Neural cell (in vitro differentiated cells): Measurements from ENCODE around the gene SPN.

Source experiments
- EZH2 ChIP-seq: fragments of 200-600, 300-800 bp; shearing (Covaris generic), sonication (generic); IDR thresholded peaks from 2 replicates; pipeline ENCODE4 v1.6.1; 2014; ENCODE audit warnings: antibody characterized with exemption, low read length, borderline replicate concordance, mild to moderate bottlenecking; ENCODE audit not compliant: insufficient read depth, poor library complexity, severe bottlenecking
- RAD21 ChIP-seq: fragments of 450-650 bp; conservative IDR thresholded peaks from 2 replicates; pipeline ENCODE4 v1.6.1; 2014; ENCODE audit warnings: antibody characterized with exemption, mild to moderate bottlenecking, moderate library complexity
- SMC3 ChIP-seq: fragments of 450-650 bp; conservative IDR thresholded peaks from 2 replicates; pipeline ENCODE4 v1.6.1; 2014; ENCODE audit warnings: antibody characterized with exemption, mild to moderate bottlenecking, moderate library complexity; ENCODE audit not compliant: poor library complexity
- TAF1 ChIP-seq: IDR thresholded peaks from 2 replicates; pipeline ENCODE4 v1.6.1; 2012; ENCODE audit warnings: low read depth
- TF ChIP-seq, protein P1 (sequence below): fragments of 450-650 bp; IDR thresholded peaks from 2 replicates; pipeline ENCODE4 v1.5.1; 2014; ENCODE audit warnings: antibody characterized with exemption, mild to moderate bottlenecking, moderate library complexity; ENCODE audit not compliant: poor library complexity, severe bottlenecking
- TF ChIP-seq, protein P2 (sequence below): IDR thresholded peaks from 2 replicates; pipeline ENCODE4 v1.6.1; 2012; ENCODE audit warnings: borderline replicate concordance

GRCh38 chr16:29658705-29659104 is 4.3 kb upstream of the SPN start:
- TF ChIP-seq, protein P1, sequence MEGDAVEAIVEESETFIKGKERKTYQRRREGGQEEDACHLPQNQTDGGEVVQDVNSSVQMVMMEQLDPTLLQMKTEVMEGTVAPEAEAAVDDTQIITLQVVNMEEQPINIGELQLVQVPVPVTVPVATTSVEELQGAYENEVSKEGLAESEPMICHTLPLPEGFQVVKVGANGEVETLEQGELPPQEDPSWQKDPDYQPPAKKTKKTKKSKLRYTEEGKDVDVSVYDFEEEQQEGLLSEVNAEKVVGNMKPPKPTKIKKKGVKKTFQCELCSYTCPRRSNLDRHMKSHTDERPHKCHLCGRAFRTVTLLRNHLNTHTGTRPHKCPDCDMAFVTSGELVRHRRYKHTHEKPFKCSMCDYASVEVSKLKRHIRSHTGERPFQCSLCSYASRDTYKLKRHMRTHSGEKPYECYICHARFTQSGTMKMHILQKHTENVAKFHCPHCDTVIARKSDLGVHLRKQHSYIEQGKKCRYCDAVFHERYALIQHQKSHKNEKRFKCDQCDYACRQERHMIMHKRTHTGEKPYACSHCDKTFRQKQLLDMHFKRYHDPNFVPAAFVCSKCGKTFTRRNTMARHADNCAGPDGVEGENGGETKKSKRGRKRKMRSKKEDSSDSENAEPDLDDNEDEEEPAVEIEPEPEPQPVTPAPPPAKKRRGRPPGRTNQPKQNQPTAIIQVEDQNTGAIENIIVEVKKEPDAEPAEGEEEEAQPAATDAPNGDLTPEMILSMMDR: no peak
- TF ChIP-seq SMC3: no peak
- TF ChIP-seq, protein P2, sequence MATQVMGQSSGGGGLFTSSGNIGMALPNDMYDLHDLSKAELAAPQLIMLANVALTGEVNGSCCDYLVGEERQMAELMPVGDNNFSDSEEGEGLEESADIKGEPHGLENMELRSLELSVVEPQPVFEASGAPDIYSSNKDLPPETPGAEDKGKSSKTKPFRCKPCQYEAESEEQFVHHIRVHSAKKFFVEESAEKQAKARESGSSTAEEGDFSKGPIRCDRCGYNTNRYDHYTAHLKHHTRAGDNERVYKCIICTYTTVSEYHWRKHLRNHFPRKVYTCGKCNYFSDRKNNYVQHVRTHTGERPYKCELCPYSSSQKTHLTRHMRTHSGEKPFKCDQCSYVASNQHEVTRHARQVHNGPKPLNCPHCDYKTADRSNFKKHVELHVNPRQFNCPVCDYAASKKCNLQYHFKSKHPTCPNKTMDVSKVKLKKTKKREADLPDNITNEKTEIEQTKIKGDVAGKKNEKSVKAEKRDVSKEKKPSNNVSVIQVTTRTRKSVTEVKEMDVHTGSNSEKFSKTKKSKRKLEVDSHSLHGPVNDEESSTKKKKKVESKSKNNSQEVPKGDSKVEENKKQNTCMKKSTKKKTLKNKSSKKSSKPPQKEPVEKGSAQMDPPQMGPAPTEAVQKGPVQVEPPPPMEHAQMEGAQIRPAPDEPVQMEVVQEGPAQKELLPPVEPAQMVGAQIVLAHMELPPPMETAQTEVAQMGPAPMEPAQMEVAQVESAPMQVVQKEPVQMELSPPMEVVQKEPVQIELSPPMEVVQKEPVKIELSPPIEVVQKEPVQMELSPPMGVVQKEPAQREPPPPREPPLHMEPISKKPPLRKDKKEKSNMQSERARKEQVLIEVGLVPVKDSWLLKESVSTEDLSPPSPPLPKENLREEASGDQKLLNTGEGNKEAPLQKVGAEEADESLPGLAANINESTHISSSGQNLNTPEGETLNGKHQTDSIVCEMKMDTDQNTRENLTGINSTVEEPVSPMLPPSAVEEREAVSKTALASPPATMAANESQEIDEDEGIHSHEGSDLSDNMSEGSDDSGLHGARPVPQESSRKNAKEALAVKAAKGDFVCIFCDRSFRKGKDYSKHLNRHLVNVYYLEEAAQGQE: no peak
- TF ChIP-seq EZH2: no peak
- TF ChIP-seq RAD21: no peak
- TF ChIP-seq TAF1: no peak
